Chondrocyte (in vitro differentiated cells): ENCODE data around the gene INPP4A. TPM values are rescaled to one million over a fixed set of nuclear protein-coding genes. Genes with fewer than 3 reads are reported as not detected.

Experiments used
- DNase-seq: peaks from one replicate; pipeline ENCODE4 v3.0.0; 2021; ENCODE audit warnings: mixed read lengths, low spot score
- H3K27ac Mint-ChIP-seq: one replicate; pipeline ENCODE4 v1.8.0; 2021; ENCODE audit warnings: mild to moderate bottlenecking, moderate library complexity, mixed read lengths; ENCODE audit not compliant: unreplicated experiment
- H3K27me3 Mint-ChIP-seq: 2 replicates; pipeline ENCODE4 v1.8.0; 2021; ENCODE audit warnings: low read depth, mixed read lengths
- H3K36me3 Mint-ChIP-seq: 2 replicates; pipeline ENCODE4 v1.8.0; 2021; ENCODE audit warnings: low read depth, mixed read lengths
- H3K4me1 Mint-ChIP-seq: 2 replicates; pipeline ENCODE4 v1.8.0; 2021; ENCODE audit warnings: low read depth, mild to moderate bottlenecking, mixed read lengths
- H3K4me3 Mint-ChIP-seq: one replicate; pipeline ENCODE4 v1.8.0; 2021; ENCODE audit warnings: mild to moderate bottlenecking, moderate library complexity, mixed read lengths; ENCODE audit not compliant: unreplicated experiment
- H3K9me3 Mint-ChIP-seq: 2 replicates; pipeline ENCODE4 v1.8.0; 2021; ENCODE audit warnings: low read depth, mixed read lengths
- total RNA-seq: library from RNA; stranded (reverse); gene quantifications from 3 replicates; pipeline ENCODE4 v1.2.1, GENCODE V29; 2021
- TF ChIP-seq, protein P1 (sequence below): fragments of 200-600 bp; sonication (generic); IDR thresholded peaks from 2 replicates; pipeline ENCODE4 v1.5.0; 2021; ENCODE audit warnings: antibody characterized with exemption, mild to moderate bottlenecking, moderate library complexity

INPP4A gene
- total RNA-seq, 1 donor from 2014 or later, result 26.1 TPM

- H3K4me1 Mint-ChIP-seq, result peaks cover 37% of the 10 kb centered on the region
- no peak overlapping the region for H3K27ac Mint-ChIP-seq
Measured at GRCh38 chr2:98500561-98500960, 55.9 kb downstream of the INPP4A start.

DNA sequence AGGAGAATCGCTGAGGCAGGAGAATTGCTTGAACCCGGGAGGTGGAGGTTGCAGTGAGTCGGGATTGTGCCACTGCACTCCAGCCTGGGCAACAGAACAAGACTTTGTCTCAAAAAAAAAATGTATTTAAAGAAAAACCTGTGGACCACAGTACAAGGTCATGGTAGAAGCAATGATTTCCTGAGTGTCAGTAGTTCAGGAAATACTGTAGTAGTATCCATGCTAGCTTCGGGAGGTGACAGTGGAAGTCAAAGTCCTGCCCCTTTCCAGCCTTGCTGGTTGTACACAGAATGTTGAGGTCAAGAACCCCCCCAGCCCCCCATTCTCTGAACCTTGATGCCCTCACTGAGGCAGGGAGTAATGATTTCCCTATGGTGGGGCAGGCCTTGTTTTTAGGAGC is 56.6 kb downstream of the INPP4A start:
- no peak for DNase-seq
- H3K36me3 Mint-ChIP-seq, result no peaks in the 10 kb centered on the region
- TF ChIP-seq, protein P1, sequence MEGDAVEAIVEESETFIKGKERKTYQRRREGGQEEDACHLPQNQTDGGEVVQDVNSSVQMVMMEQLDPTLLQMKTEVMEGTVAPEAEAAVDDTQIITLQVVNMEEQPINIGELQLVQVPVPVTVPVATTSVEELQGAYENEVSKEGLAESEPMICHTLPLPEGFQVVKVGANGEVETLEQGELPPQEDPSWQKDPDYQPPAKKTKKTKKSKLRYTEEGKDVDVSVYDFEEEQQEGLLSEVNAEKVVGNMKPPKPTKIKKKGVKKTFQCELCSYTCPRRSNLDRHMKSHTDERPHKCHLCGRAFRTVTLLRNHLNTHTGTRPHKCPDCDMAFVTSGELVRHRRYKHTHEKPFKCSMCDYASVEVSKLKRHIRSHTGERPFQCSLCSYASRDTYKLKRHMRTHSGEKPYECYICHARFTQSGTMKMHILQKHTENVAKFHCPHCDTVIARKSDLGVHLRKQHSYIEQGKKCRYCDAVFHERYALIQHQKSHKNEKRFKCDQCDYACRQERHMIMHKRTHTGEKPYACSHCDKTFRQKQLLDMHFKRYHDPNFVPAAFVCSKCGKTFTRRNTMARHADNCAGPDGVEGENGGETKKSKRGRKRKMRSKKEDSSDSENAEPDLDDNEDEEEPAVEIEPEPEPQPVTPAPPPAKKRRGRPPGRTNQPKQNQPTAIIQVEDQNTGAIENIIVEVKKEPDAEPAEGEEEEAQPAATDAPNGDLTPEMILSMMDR, result no peak
- H3K9me3 Mint-ChIP-seq, result no peaks in the 10 kb centered on the region
- H3K4me3 Mint-ChIP-seq, result no peak overlapping the region
- no peaks in the 10 kb centered on the region for H3K27me3 Mint-ChIP-seq
- peaks cover 36% of the 10 kb centered on the region for H3K4me1 Mint-ChIP-seq
- no peak overlapping the region for H3K27ac Mint-ChIP-seq

More at GRCh38 chr2:98500561-98500960, 55.9 kb downstream of the INPP4A start:
- Mint-ChIP-seq H3K9me3 (no peaks in the 10 kb centered on the region), H3K36me3 (no peaks in the 10 kb centered on the region), H3K4me3 (no peak overlapping the region), H3K27me3 (no peaks in the 10 kb centered on the region)
- no peak for DNase-seq
- TF ChIP-seq, protein P1, result no peak

DNA sequence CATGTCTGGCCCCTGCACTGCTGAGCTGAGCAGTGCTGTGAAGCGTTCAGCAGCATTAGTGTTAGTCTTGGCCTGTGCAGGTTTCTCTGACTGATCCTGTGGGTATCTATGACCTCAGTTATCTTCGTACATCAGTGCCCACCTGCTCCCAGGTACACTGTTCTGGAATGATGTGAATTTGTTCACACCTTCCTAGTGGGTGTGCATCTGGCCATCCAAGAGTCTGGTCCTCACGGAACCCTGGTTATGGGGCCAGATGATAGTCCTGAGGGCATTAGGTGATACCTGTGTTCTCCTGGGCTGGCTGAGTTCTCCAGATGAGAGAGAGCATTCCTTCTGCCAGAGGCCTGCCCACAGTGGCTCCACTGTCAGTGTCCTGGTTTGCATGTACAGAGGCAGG is 57.2 kb downstream of the INPP4A start:
- TF ChIP-seq, protein P1, result no peak
- no peak for DNase-seq
- H3K4me3 Mint-ChIP-seq, result no peak overlapping the region
- H3K27me3 Mint-ChIP-seq, result no peaks in the 10 kb centered on the region
- H3K9me3 Mint-ChIP-seq, result no peaks in the 10 kb centered on the region
- peak overlapping the region; percentile 49 for H3K27ac Mint-ChIP-seq
- H3K36me3 Mint-ChIP-seq, result no peaks in the 10 kb centered on the region
- H3K4me1 Mint-ChIP-seq, result peaks cover 36% of the 10 kb centered on the region

DNA sequence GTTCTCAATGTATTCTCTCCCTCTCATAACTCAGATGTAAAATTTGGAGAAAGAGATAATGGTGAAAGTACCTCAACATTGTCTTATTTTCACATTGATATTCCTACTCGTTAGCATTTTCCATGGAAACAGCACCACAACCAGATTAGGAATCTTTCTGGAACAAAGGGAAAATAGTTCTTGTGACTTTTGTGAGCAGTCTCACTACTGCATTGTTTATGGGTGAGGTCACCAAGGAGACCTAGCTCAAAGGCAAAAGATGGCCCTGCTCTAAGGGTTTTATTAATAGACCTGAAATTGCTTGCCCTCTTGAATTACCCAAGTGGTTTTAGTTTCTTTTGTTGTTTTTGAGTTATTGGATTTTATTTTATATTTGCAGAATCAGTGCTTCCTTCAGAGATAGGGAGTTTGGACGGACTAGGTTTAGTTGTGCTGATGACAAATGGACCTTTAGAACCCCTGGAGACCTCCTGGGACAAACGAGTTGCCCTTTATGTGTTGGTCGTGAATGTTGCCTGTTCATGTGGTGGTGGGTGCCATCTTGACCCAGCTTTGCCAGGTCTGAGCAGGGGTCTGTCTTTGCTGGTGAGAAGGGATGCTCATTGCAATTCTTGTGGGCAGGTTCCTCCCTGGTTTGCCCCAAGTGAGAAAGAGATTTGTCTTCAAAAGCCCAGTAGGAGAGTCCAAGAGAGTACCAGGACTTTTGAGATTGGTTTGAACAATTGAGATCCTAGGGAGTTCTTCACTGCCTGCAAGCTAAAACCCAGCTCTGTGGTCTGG is 58.1 kb downstream of the INPP4A start:
- Mint-ChIP-seq H3K4me1 (peaks cover 36% of the 10 kb centered on the region), H3K4me3 (no peak overlapping the region), H3K9me3 (no peaks in the 10 kb centered on the region), H3K27ac (no peak overlapping the region), H3K36me3 (no peaks in the 10 kb centered on the region), H3K27me3 (no peaks in the 10 kb centered on the region)
- TF ChIP-seq, protein P1, result no peak
- DNase-seq, result no peak

DNA sequence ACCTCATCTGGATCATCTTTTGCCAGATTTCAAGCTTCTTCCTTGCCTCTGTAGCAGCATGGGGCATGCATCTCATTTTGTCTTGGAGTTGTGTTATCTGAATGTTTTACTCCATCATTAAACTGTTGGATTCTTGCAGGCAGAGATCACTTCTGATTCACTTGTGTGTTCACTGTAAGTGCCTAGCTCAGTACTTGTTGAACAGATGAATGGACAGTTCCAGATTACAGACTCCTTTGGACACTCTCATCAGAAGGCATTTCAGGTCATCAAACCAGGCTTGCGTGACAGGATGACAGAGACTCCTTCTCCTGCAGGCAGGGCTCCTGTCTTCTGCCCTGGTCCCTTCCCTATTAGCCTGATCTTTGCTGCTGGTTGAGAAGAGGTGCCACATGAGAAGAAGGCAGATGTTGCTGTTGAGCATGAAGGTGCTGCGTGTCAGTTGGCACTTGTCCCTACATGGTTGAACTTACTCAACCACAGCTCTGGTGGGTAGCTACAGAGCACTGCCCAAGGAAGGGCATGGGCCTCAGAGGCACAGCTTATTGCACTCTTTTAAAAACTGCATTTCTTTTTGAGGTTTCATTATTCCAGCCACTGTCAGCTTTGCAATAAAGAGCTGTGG is 58.9 kb downstream of the INPP4A start:
- no peak overlapping the region for H3K27ac Mint-ChIP-seq
- DNase-seq, result no peak
- H3K36me3 Mint-ChIP-seq, result no peaks in the 10 kb centered on the region
- H3K4me1 Mint-ChIP-seq, result peaks cover 32% of the 10 kb centered on the region
- H3K27me3 Mint-ChIP-seq, result no peaks in the 10 kb centered on the region
- H3K4me3 Mint-ChIP-seq, result no peak overlapping the region
- TF ChIP-seq, protein P1, result no peak
- H3K9me3 Mint-ChIP-seq, result no peaks in the 10 kb centered on the region
